ENCODE results near the gene OLIG2. TPM values are rescaled to one million over a fixed set of nuclear protein-coding genes. Genes with fewer than 3 reads are reported as not detected.

Gene OLIG2
- total RNA-seq, 1 donor from 2014 or later: not detected

DNA sequence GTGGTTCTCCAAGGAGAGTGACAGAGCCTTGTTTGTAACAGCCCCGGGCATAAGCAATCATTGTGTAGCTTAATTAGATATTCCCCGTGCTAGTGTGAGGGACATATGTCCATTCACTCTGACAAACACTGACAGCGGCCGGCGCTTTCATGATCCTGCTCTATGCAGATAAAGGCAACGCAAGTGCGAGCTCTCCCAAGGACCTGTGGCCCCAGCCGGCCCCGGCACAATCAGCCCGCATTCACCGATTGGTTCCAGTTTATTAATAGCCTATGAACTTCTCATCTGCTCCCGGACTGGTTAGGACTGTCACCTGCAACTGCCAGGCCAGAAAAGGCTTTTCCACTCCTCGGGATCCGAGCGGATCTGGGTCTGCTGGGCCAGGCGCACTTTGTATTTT, 26.2 kb downstream of the OLIG2 start:
- Mint-ChIP-seq H3K4me3 (no peak overlapping the region), H3K9me3 (no peaks in the 10 kb centered on the region), H3K4me1 (no peaks in the 10 kb centered on the region), H3K27ac (no peak overlapping the region), H3K36me3 (ENCODE audit: low read depth) (no peaks in the 10 kb centered on the region), H3K27me3 (peaks cover 23% of the 10 kb centered on the region)
- no peak for DNase-seq
- intact Hi-C loops (cut with micrococcal nuclease): no loop called here

- peaks cover 23% of the 10 kb centered on the region for H3K27me3 Mint-ChIP-seq
- H3K36me3 Mint-ChIP-seq (ENCODE audit: low read depth): no peaks in the 10 kb centered on the region
- no peaks in the 10 kb centered on the region for H3K9me3 Mint-ChIP-seq
- DNase-seq: no peak
- H3K27ac Mint-ChIP-seq: no peak overlapping the region
- no peak overlapping the region for H3K4me3 Mint-ChIP-seq
- intact Hi-C loops (cut with micrococcal nuclease): no loop called here
- peaks cover 3% of the 10 kb centered on the region for H3K4me1 Mint-ChIP-seq
These were observed 28.2 kb downstream of the OLIG2 start for GRCh38 chr21:33053951-33054350.

GRCh38 chr21:33055991-33056390, 30.3 kb downstream of the OLIG2 start:
- DNase-seq: no peak
- H3K9me3 Mint-ChIP-seq: no peaks in the 10 kb centered on the region
- intact Hi-C loops (cut with micrococcal nuclease): no loop called here
- H3K4me3 Mint-ChIP-seq: no peak overlapping the region
- H3K27ac Mint-ChIP-seq: no peak overlapping the region
- peaks cover 3% of the 10 kb centered on the region for H3K4me1 Mint-ChIP-seq
- H3K27me3 Mint-ChIP-seq: peaks cover 19% of the 10 kb centered on the region
- H3K36me3 Mint-ChIP-seq (ENCODE audit: low read depth): no peaks in the 10 kb centered on the region

GRCh38 chr21:33057385-33057940, 31.7 kb downstream of the OLIG2 start:
- intact Hi-C loops (cut with micrococcal nuclease): no loop called here
- no peaks in the 10 kb centered on the region for H3K9me3 Mint-ChIP-seq

DNA sequence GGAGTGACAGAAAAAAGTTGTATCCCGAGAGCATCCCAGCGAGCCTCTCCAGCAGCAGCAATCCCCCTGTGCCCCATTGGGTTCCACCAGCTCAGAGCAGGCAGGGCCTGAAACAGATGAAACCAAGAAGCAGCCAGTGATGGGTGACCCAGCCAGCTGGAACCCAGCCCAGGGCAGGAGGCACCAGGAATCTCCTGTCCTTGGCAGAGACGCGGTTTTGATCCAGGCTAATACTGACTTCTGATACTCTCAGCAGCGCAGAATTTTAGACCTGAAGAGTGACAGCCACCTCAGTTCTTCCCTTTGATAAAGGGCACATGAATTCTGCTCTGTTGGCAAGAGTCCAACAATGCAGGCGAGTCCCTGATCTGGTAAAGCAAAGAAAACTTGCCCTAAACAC, 32.8 kb downstream of the OLIG2 start:
- H3K4me3 Mint-ChIP-seq: no peak overlapping the region
- intact Hi-C loops (cut with micrococcal nuclease): no loop called here
- no peaks in the 10 kb centered on the region for H3K9me3 Mint-ChIP-seq
- no peaks in the 10 kb centered on the region for H3K36me3 Mint-ChIP-seq (ENCODE audit: low read depth)
- H3K4me1 Mint-ChIP-seq: peaks cover 3% of the 10 kb centered on the region
- no peak for DNase-seq
- H3K27ac Mint-ChIP-seq: no peak overlapping the region
- H3K27me3 Mint-ChIP-seq: peaks cover 18% of the 10 kb centered on the region

More at GRCh38 chr21:33057385-33057940, 31.7 kb downstream of the OLIG2 start:
- Mint-ChIP-seq H3K36me3 (ENCODE audit: low read depth) (no peaks in the 10 kb centered on the region), H3K4me3 (no peak overlapping the region), H3K27me3 (peaks cover 21% of the 10 kb centered on the region), H3K4me1 (peaks cover 3% of the 10 kb centered on the region), H3K27ac (no peak overlapping the region)
- DNase-seq: no peak

GRCh38 chr21:33058957-33059356, 33.2 kb downstream of the OLIG2 start:
- H3K27ac Mint-ChIP-seq: no peak overlapping the region
- H3K4me3 Mint-ChIP-seq: no peak overlapping the region
- intact Hi-C loops (cut with micrococcal nuclease): no loop called here
- peaks cover 18% of the 10 kb centered on the region for H3K27me3 Mint-ChIP-seq
- H3K9me3 Mint-ChIP-seq: no peaks in the 10 kb centered on the region
- H3K4me1 Mint-ChIP-seq: peaks cover 3% of the 10 kb centered on the region
- no peaks in the 10 kb centered on the region for H3K36me3 Mint-ChIP-seq (ENCODE audit: low read depth)
- DNase-seq: no peak

DNA sequence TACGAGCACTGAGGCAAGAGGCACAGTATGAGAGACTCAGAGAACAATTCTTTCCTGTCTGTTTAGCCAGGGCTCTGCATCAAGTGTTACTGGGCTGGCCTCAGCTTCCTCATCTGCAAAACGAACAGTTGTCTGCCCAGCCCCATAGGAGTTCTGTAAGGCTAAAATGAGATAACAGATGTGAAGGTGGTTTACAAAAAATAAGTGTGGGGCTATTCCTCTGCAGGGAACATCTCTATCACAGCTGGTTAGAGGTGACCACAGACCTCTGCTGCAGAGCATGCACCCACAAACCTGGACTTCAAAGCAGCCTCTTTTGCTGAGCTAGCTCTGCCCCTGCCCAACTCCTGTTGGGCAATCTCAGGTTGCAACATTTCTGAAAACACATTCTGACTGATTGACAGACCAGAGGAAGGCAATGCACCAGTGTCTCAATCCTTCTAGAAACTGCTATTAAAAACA, 33.7 kb downstream of the OLIG2 start:
- peaks cover 3% of the 10 kb centered on the region for H3K4me1 Mint-ChIP-seq
- H3K27me3 Mint-ChIP-seq: peaks cover 14% of the 10 kb centered on the region
- H3K4me3 Mint-ChIP-seq: no peak overlapping the region
- no peaks in the 10 kb centered on the region for H3K9me3 Mint-ChIP-seq
- no peaks in the 10 kb centered on the region for H3K36me3 Mint-ChIP-seq (ENCODE audit: low read depth)
- no peak for DNase-seq
- no peak overlapping the region for H3K27ac Mint-ChIP-seq
- intact Hi-C loops (cut with micrococcal nuclease): no loop called here

DNA sequence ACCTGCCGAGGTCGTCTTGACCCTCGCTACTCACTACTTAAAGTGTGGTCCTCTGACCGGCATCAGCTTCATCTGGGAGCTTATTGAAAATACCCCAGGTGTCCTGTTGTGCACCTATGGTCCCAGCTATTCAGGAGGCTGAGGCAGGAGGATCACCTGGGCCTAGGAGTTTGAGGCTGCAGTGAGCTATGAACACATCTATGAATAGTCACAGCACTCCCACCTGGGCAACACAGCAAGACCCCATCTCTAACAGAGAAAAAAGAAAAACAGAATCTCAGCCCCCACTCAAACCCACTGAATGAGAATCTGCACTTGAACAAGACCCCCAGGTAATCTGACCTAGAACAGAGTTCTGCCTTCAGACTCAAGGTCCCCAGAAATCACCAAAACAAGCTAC, 35.5 kb downstream of the OLIG2 start:
- DNase-seq: no peak
- peaks cover 5% of the 10 kb centered on the region for H3K4me1 Mint-ChIP-seq
- H3K9me3 Mint-ChIP-seq: no peaks in the 10 kb centered on the region
- no peak overlapping the region for H3K4me3 Mint-ChIP-seq
- H3K36me3 Mint-ChIP-seq (ENCODE audit: low read depth): no peaks in the 10 kb centered on the region
- intact Hi-C loops (cut with micrococcal nuclease): no loop called here
- no peak overlapping the region for H3K27ac Mint-ChIP-seq
- peaks cover 25% of the 10 kb centered on the region for H3K27me3 Mint-ChIP-seq

- Mint-ChIP-seq H3K27ac (no peak overlapping the region), H3K27me3 (peaks cover 40% of the 10 kb centered on the region), H3K36me3 (ENCODE audit: low read depth) (no peaks in the 10 kb centered on the region), H3K9me3 (peaks cover 2% of the 10 kb centered on the region), H3K4me3 (no peak overlapping the region), H3K4me1 (peaks cover 3% of the 10 kb centered on the region)
- intact Hi-C loops (cut with micrococcal nuclease): no loop called here
- no peak for DNase-seq
These were observed 37.7 kb downstream of the OLIG2 start for GRCh38 chr21:33063375-33063883.

- H3K27me3 Mint-ChIP-seq: peaks cover 44% of the 10 kb centered on the region
These were observed 38.3 kb downstream of the OLIG2 start for GRCh38 chr21:33063907-33064622.

DNA sequence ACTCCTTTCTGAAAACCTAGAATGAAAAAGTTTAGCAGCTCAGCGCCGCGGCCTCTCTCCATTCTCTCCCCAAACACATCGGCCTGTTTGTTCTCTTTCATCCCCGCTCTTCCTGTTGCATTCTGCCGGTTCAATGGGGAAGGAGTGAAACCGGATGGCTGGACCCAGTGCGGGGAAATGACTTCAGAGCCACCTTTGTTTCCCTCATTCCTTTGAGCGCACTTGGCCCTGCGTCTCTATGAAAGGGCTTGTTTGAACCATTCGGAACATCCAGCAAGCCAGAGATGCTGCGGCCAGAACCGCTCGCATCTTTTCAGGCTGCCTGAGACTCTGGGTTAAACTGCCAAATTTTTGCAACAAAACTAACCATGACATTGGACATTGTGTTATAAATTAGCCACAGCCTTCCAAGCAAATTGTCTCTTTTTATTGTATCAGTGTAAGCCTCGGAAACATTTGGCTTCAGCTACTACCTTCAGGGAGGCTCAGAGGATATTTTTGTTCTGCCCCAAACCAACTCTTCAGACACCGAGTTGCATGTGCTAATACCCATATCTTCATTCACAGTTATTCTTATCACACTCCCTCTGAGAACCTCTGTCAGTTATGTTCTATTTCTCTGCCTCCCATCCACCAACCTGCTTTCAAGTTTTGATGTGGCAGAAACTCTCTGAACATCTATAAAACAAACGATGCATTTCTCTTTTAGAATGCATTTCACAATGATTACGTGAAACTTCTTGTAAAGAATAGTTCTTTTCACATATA, 39.1 kb downstream of the OLIG2 start:
- intact Hi-C loops (cut with micrococcal nuclease): no loop called here
- peaks cover 7% of the 10 kb centered on the region for H3K9me3 Mint-ChIP-seq
- H3K27ac Mint-ChIP-seq: no peak overlapping the region
- no peak for DNase-seq
- no peak overlapping the region for H3K4me3 Mint-ChIP-seq
- H3K27me3 Mint-ChIP-seq: peaks cover 52% of the 10 kb centered on the region
- peaks cover 2% of the 10 kb centered on the region for H3K4me1 Mint-ChIP-seq
- no peaks in the 10 kb centered on the region for H3K36me3 Mint-ChIP-seq (ENCODE audit: low read depth)

More at GRCh38 chr21:33063907-33064622, 38.3 kb downstream of the OLIG2 start:
- intact Hi-C loops (cut with micrococcal nuclease): no loop called here
- no peak overlapping the region for H3K4me3 Mint-ChIP-seq
- H3K36me3 Mint-ChIP-seq (ENCODE audit: low read depth): no peaks in the 10 kb centered on the region
- H3K27ac Mint-ChIP-seq: no peak overlapping the region
- no peak for DNase-seq
- H3K4me1 Mint-ChIP-seq: peaks cover 2% of the 10 kb centered on the region
- H3K9me3 Mint-ChIP-seq: peaks cover 4% of the 10 kb centered on the region

DNA sequence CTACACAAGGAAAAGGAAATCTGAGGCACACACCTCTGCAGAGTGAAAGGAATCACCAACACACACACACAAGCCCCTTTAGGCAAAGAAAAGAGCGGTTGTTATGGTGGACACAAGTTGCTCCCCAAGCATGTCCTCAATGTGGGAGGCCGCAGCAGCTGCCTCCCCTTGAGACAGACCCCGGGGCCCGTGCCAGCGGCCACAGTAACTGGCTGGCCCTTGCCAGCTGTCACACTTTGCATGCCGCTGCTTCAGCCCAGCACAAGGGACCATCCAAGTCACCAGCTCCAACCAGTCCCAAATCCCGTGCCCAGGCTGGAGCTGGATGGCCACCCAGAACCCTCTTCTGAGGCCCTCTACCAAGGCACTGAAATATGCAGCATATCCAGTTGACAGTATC, 41.3 kb downstream of the OLIG2 start:
- intact Hi-C loops (cut with micrococcal nuclease): no loop called here
- peaks cover 9% of the 10 kb centered on the region for H3K4me1 Mint-ChIP-seq
- no peak for DNase-seq
- no peak overlapping the region for H3K27ac Mint-ChIP-seq
- peaks cover 60% of the 10 kb centered on the region for H3K27me3 Mint-ChIP-seq
- no peak overlapping the region for H3K4me3 Mint-ChIP-seq
- H3K36me3 Mint-ChIP-seq (ENCODE audit: low read depth): no peaks in the 10 kb centered on the region
- peaks cover 7% of the 10 kb centered on the region for H3K9me3 Mint-ChIP-seq

DNA sequence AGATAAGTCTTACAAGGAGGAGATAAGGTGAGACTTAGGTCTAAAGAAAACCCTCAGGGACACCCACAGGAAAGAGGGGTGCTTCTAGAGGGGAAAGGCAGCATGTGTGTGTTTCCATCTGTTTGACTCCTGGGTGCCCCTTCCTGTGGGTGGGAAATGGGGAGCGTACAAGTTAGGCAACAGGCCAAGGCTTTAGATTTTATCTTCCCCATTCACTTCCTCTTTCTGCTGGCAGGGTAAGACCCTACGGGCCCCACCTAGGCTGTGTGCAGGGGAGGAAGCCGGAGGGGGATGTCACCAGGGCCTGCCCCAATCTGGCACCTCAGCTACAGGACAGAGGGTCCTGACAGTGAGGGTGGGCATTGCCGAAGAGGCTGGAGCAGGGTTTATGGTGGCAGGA, 41.7 kb downstream of the OLIG2 start:
- Mint-ChIP-seq H3K9me3 (peaks cover 7% of the 10 kb centered on the region), H3K27ac (no peak overlapping the region), H3K4me1 (peaks cover 11% of the 10 kb centered on the region), H3K36me3 (ENCODE audit: low read depth) (no peaks in the 10 kb centered on the region), H3K4me3 (no peak overlapping the region), H3K27me3 (peaks cover 63% of the 10 kb centered on the region)
- no peak for DNase-seq
- intact Hi-C loops (cut with micrococcal nuclease): no loop called here

GRCh38 chr21:33069243-33069642, 43.5 kb downstream of the OLIG2 start:
- Mint-ChIP-seq H3K4me1 (peaks cover 11% of the 10 kb centered on the region), H3K36me3 (ENCODE audit: low read depth) (no peaks in the 10 kb centered on the region), H3K27me3 (peaks cover 81% of the 10 kb centered on the region), H3K9me3 (peaks cover 7% of the 10 kb centered on the region), H3K27ac (no peak overlapping the region), H3K4me3 (peak overlapping the region; percentile 55)
- DNase-seq: no peak
- intact Hi-C loops (cut with micrococcal nuclease): no loop called here

Data from activated CD4-positive, alpha-beta T cell treated with anti-CD3 and anti-CD28 coated beads, Interleukin-2, amount 10 ng/mL, durations not matched to agents 24 days and 14 days (primary cell).